Endodermal cell (in vitro differentiated cells): ENCODE measurements around the gene LTBP2. TPM values are rescaled to one million over a fixed set of nuclear protein-coding genes. Genes with fewer than 3 reads are reported as not detected.

Experiments
- DNase-seq: peaks from one replicate; pipeline ENCODE4 v3.0.0-alpha.2; 2017
- H3K27ac ChIP-seq: 2 replicates; pipeline ENCODE4 v1.5.1; 2013; ENCODE audit warnings: mild to moderate bottlenecking, low read depth, low read length, moderate library complexity
- H3K27me3 ChIP-seq: 2 replicates; pipeline ENCODE4 v1.6.1; 2013; ENCODE audit warnings: mild to moderate bottlenecking, low read length, moderate library complexity; ENCODE audit not compliant: insufficient read depth, control insufficient read depth, poor library complexity, severe bottlenecking
- H3K36me3 ChIP-seq: 2 replicates; pipeline ENCODE4 v1.7.0; 2013; ENCODE audit warnings: mild to moderate bottlenecking, low read length, moderate library complexity; ENCODE audit not compliant: control insufficient read depth, insufficient read depth
- H3K4me1 ChIP-seq: one replicate; pipeline ENCODE4 v1.7.0; 2013; ENCODE audit warnings: low read length; ENCODE audit not compliant: control insufficient read depth, insufficient read depth
- H3K4me3 ChIP-seq: 2 replicates; pipeline ENCODE4 v1.5.1; 2013; ENCODE audit warnings: mild to moderate bottlenecking, low read length, moderate library complexity
- H3K9ac ChIP-seq: 2 replicates; pipeline ENCODE4 v1.6.1; 2013; ENCODE audit warnings: mild to moderate bottlenecking, low read length, moderate library complexity; ENCODE audit not compliant: poor library complexity, severe bottlenecking; ENCODE audit errors: extremely low read depth
- H3K9me3 ChIP-seq: 2 replicates; pipeline ENCODE4 v1.6.1; 2013; ENCODE audit warnings: mild to moderate bottlenecking, low read length, moderate library complexity; ENCODE audit not compliant: control insufficient read depth
- H3K27ac Mint-ChIP-seq: 2 replicates; pipeline ENCODE4 v1.8.0; 2020; ENCODE audit warnings: mixed read lengths
- H3K27me3 Mint-ChIP-seq: 2 replicates; pipeline ENCODE4 v1.8.0; 2021; ENCODE audit warnings: mild to moderate bottlenecking, mixed read lengths; ENCODE audit not compliant: insufficient read depth
- H3K36me3 Mint-ChIP-seq: 2 replicates; pipeline ENCODE4 v1.8.0; 2020; ENCODE audit warnings: low read depth, mixed read lengths
- H3K4me1 Mint-ChIP-seq: 2 replicates; pipeline ENCODE4 v1.8.0; 2020; ENCODE audit warnings: mixed read lengths
- H3K4me3 Mint-ChIP-seq: 2 replicates; pipeline ENCODE4 v1.8.0; 2020; ENCODE audit warnings: mild to moderate bottlenecking, moderate library complexity, mixed read lengths
- H3K9me3 Mint-ChIP-seq: 2 replicates; pipeline ENCODE4 v1.8.0; 2020; ENCODE audit warnings: mild to moderate bottlenecking, mixed read lengths
- CTCF ChIP-seq: fragments of 200-600 bp; sonication (generic); conservative IDR thresholded peaks from 2 replicates; pipeline ENCODE4 v1.5.0; 2021; ENCODE audit warnings: antibody characterized with exemption, mild to moderate bottlenecking
- WGBS, 2 experiments: methylation state at CpG; one replicate each; pipeline versions ENCODE4 v1.1.5 to v1.1.7; 2013; ENCODE audit warnings: missing lambda C conversion rate in 2 of 2, mixed read lengths in 1 of 2; ENCODE audit not compliant: insufficient coverage in 1 of 2, insufficient read length in 1 of 2; 5-methylcytosine and 5-hydroxymethylcytosine counted together
- total RNA-seq, 2 donors: library from RNA; stranded (reverse); fragmentation: NEBNext Ultra II Directional in 1 of 2; extraction: Animal tissue kit (Norgen Biotek cat#: 25700) in 1 of 2; gene quantifications; 2 replicates in 1 of 2; 3 replicates in 1 of 2; pipeline ENCODE4 v1.2.1, GENCODE V29; 2021

LTBP2 gene
- total RNA-seq, 2 donors from 2014 or later = 1.7 to 2.9 TPM

GRCh38 chr14:74594029-74594428, 18.0 kb downstream of the LTBP2 start:
- no peak overlapping the region for H3K27ac ChIP-seq
- no peaks in the 10 kb centered on the region for H3K4me1 ChIP-seq
- H3K36me3 Mint-ChIP-seq = no peaks in the 10 kb centered on the region
- H3K4me1 Mint-ChIP-seq = no peaks in the 10 kb centered on the region
- WGBS, 2 experiments = 88 to 93% methylated on average over 6 to 7 of the region's 7 CpGs
- H3K36me3 ChIP-seq = no peaks in the 10 kb centered on the region
- H3K27ac Mint-ChIP-seq = no peak overlapping the region
- no peaks in the 10 kb centered on the region for H3K27me3 ChIP-seq
- TF ChIP-seq CTCF = no peak
- no peak for DNase-seq
- H3K9ac ChIP-seq = no peak overlapping the region
- H3K9me3 ChIP-seq = no peaks in the 10 kb centered on the region
- H3K9me3 Mint-ChIP-seq = no peaks in the 10 kb centered on the region
- H3K4me3 Mint-ChIP-seq = no peak overlapping the region
- H3K27me3 Mint-ChIP-seq = no peaks in the 10 kb centered on the region
- H3K4me3 ChIP-seq = no peak overlapping the region

GRCh38 chr14:74593241-74593953, 18.6 kb downstream of the LTBP2 start:
- H3K9ac ChIP-seq = no peak overlapping the region
- 92 to 93% methylated on average over 5 to 9 of the region's 10 CpGs for WGBS, 2 experiments
- DNase-seq = no peak
- TF ChIP-seq CTCF = no peak
- H3K27ac ChIP-seq = no peak overlapping the region
- Mint-ChIP-seq H3K4me3 (no peak overlapping the region), H3K27me3 (no peaks in the 10 kb centered on the region), H3K4me1 (no peaks in the 10 kb centered on the region), H3K9me3 (no peaks in the 10 kb centered on the region), H3K36me3 (no peaks in the 10 kb centered on the region), H3K27ac (no peak overlapping the region)
- H3K27me3 ChIP-seq = no peaks in the 10 kb centered on the region
- no peaks in the 10 kb centered on the region for H3K4me1 ChIP-seq
- no peaks in the 10 kb centered on the region for H3K9me3 ChIP-seq
- H3K36me3 ChIP-seq = no peaks in the 10 kb centered on the region
- no peak overlapping the region for H3K4me3 ChIP-seq

- Histone ChIP-seq H3K27me3 (no peaks in the 10 kb centered on the region), H3K36me3 (no peaks in the 10 kb centered on the region), H3K9ac (no peak overlapping the region), H3K4me3 (no peak overlapping the region), H3K27ac (no peak overlapping the region), H3K4me1 (no peaks in the 10 kb centered on the region), H3K9me3 (no peaks in the 10 kb centered on the region)
- WGBS, 2 experiments = 84 to 97% methylated on average over 9 to 13 of the region's 13 CpGs
- no peak for TF ChIP-seq CTCF
- H3K27ac Mint-ChIP-seq = no peak overlapping the region
- no peaks in the 10 kb centered on the region for H3K36me3 Mint-ChIP-seq
- H3K9me3 Mint-ChIP-seq = no peaks in the 10 kb centered on the region
- no peak for DNase-seq
- H3K27me3 Mint-ChIP-seq = no peaks in the 10 kb centered on the region
- H3K4me1 Mint-ChIP-seq = no peaks in the 10 kb centered on the region
- H3K4me3 Mint-ChIP-seq = no peak overlapping the region
These were observed 19.4 kb downstream of the LTBP2 start for GRCh38 chr14:74592476-74593201.
